ENCODE results near the gene PPM1F.

Gene PPM1F

DNA sequence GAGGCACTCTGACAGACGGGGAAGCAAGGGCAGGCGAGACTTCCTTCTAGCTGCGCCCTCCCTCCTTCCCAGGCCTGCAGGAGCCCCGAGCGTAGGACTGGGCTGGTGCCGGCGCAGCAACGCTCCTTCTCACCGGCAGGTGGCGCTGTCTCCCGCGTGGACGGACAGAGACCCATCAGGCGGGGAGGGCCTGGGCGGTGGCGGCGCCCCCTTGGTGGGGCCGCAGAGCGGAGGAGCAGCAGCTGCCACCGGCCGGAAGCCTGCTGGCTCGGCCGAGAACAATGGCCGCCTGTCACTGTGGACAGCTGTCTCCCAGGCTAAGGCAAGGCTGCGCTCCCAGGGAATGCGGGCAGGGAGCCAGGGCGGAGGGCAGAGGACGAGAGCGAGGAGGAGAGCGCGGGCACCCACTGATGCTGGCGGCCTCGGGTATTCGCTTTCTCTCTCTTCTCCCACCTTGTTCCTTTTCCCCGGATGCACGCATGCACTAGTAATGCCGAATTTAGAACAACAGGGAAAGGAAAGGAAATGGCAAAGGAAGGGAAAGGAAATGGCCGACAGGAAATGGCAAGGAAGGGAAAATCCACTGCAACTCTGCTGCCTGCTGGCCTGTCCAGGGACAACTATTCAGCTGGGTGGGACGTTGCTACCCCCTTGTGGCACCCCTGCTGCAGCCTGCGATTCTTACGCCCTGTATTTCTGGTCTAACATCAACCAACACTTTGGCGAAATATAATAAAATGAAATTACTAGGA, 14.4 kb downstream of the PPM1F start:
- DNase-seq (ENCODE audit: low read depth) = peak; percentile 85
- H3K4me3 ChIP-seq (ENCODE audit: control insufficient read depth, low read depth, low read length) = peak overlapping the region; percentile 61
- TF ChIP-seq, protein P1, sequence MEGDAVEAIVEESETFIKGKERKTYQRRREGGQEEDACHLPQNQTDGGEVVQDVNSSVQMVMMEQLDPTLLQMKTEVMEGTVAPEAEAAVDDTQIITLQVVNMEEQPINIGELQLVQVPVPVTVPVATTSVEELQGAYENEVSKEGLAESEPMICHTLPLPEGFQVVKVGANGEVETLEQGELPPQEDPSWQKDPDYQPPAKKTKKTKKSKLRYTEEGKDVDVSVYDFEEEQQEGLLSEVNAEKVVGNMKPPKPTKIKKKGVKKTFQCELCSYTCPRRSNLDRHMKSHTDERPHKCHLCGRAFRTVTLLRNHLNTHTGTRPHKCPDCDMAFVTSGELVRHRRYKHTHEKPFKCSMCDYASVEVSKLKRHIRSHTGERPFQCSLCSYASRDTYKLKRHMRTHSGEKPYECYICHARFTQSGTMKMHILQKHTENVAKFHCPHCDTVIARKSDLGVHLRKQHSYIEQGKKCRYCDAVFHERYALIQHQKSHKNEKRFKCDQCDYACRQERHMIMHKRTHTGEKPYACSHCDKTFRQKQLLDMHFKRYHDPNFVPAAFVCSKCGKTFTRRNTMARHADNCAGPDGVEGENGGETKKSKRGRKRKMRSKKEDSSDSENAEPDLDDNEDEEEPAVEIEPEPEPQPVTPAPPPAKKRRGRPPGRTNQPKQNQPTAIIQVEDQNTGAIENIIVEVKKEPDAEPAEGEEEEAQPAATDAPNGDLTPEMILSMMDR (conservative IDR thresholded peaks at IDR 0.05; ENCODE audit: control insufficient read depth, insufficient read depth, low read depth, low read length) = peak; percentile 98

DNA sequence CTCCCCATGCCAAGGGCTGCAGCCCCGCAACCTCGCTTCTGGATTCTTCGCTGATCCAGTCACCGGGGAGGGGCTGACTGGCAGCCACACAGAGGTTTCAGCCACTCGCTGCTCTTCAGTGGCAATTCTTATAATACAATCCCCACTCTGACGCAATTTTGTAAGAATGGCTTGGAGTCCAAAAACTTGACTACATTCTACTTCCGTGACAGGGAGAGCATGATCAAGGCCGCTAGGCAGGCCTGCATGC, 14.9 kb downstream of the PPM1F start:
- peak; percentile 91 for DNase-seq (ENCODE audit: low read depth)
- TF ChIP-seq, protein P1 (conservative IDR thresholded peaks at IDR 0.05; ENCODE audit: control insufficient read depth, insufficient read depth, low read depth, low read length) = no peak
- peak overlapping the region; percentile 61 for H3K4me3 ChIP-seq (ENCODE audit: control insufficient read depth, low read depth, low read length)

DNA sequence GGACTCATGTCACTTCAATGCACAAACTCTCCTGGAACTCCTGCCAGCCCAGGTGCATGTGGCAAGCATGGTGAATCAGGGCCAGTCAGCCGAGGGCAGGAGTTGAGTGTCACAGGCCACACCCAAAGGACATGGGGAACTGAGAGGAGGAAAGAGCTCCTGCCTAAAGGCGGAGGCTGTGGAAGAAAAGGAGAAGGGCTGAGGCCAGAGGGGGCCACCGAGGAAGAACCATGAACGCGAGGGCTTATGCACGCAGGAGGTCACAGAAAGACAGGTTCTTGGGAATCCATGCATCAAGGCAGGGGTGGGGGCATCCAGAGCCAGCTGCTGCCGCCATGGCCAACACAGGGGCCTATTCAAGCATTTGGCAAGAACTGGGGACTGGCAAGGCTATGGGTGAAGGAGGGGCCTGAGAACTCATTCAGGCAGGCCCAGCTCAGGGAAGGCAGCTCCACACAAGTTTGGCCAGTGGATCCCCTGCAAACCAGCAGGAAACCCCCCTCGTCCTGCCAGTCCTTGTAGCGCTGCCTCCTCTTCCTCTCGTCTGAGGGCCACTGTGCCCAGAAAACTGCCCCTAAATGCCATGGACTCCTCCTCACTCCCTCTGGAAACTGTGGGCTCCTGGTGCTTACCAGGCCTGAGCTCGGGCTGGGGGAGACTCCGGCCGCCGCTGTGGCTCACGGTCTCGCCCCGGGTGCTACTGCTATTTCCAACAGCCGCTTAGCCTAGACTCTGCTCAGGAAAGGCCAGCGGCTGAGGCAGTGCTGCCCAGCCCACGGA, 15.4 kb downstream of the PPM1F start:
- peak; percentile 31 for DNase-seq (ENCODE audit: low read depth)
- peak overlapping the region; percentile 2 for H3K4me3 ChIP-seq (ENCODE audit: control insufficient read depth, low read depth, low read length)
- TF ChIP-seq, protein P1 (conservative IDR thresholded peaks at IDR 0.05; ENCODE audit: control insufficient read depth, insufficient read depth, low read depth, low read length) = no peak

DNA sequence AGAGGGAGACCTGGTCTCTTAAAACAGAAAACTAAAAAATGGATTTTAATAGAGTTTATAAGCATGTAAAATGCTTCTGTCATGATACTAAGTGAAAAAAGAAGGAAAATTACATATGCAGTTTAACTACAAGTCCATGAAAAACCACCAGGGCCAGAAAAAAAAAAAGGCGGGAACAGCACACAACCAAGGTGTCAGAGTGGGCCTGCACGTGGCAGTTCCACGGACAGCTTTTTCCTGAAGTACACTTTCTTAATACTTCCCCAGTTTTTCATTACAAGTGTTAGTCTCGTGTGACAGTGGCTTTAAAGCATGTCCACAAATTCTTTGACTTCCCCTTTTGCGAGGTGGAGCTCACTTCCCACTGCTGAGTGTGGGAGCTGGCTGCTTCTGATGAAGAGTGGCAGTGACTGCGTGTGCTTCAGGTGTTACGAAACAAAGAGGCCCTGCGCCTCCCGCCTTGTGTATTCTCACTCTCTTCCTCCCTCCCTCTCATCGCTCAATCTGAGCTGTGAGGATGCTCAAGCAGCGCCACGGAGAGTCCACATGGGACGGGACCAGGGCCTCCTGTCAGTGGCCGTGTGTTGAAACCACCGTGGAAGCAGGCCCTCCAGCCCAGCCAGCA, 16.4 kb downstream of the PPM1F start:
- TF ChIP-seq, protein P1 (conservative IDR thresholded peaks at IDR 0.05; ENCODE audit: control insufficient read depth, insufficient read depth, low read depth, low read length) = no peak
- H3K4me3 ChIP-seq (ENCODE audit: control insufficient read depth, low read depth, low read length) = no peak overlapping the region
- DNase-seq (ENCODE audit: low read depth) = peak; percentile 7

DNA sequence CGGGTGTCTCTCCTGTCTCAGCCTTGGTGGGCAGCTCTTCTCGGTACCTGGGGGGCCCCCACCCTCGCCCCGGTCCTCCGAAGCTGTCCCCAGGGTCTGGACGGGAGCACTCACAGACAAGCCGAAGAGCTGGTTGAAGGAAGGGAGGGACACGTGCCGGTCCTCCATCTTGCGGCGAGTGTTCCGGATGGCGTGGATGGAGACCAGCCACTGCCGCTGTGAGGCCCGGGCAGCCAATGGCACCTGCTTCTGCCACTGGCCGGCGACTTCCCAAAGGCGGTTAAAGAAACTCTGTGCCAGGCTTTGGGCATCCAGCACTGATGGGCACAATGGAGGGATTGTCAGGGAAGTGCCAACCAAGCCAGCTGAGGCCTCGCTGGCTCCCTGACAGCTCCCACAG, 18.7 kb downstream of the PPM1F start:
- TF ChIP-seq, protein P1 (conservative IDR thresholded peaks at IDR 0.05; ENCODE audit: control insufficient read depth, insufficient read depth, low read depth, low read length) = no peak
- no peak for DNase-seq (ENCODE audit: low read depth)

DNA sequence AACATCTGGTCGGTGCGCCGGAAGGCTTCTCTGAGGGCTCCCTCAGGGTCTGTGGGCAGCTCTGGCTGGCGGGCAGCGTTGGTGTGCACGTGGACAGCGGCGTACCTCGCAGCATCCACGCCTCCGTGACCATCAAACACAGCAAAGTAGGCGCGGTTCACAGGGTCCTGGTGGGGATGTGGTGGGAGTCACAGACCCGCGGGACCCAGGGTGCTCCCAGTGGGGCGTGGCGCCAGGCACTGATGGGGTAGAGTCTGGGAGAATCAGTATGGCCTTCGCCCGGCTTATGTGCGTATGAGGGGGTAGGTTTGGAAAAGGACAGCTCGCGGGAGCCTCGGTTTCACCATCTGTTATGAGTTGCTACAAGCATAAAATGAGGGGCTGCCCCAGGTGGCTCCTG, 19.2 kb downstream of the PPM1F start:
- no peak overlapping the region for H3K4me3 ChIP-seq (ENCODE audit: control insufficient read depth, low read depth, low read length)
- TF ChIP-seq, protein P1 (conservative IDR thresholded peaks at IDR 0.05; ENCODE audit: control insufficient read depth, insufficient read depth, low read depth, low read length) = no peak
- DNase-seq (ENCODE audit: low read depth) = no peak

More for the DNA sequence above, 18.7 kb downstream of the PPM1F start:
- H3K4me3 ChIP-seq (ENCODE audit: control insufficient read depth, low read depth, low read length) = no peak overlapping the region
